ENCODE results near the gene ATP11A.

Gene ATP11A

DNA sequence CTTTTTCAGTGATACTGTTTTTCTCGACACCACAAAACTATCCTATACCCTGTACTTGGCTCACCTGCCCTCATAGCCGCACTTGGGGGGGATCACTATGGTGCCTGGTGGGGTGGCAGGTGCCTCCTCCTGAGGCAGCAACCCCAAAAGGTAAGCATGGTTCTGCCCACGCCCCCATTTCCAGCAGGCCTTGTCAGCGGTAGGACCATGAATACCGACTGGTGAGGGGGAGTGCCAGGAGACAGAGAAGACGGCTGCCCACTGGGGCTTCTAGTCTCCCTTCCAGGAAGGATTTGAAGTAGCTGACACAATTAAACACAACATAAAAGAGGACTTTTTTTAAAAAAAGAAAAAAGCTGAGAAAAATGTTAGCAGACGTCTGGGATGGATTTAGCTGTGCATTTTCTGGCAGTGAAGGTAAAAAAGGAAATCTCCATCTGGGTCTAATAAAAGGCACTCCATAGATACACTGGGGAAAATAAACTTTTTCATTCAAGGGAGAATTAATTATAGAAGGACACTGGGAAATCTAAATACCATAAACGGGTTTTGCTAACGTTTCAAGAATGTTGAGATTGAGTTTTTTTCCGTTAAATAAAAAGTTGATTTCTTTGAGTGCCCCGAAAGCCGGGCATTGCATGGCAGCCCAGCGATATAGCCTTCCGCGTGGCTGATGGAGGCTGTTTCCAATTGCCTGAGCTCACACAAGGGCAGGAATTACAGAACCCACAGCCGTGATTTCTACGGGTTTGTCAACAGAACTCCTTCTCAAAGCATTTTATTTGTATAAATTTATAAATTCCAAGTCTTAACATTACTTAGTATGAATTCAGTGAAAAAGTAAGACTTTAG lies 45.1 kb downstream of the ATP11A start:
- Histone ChIP-seq H3K4me3 (ENCODE audit: low read depth, low read length) (no peak overlapping the region), H3K36me3 (replicated peaks) (no peaks in the 10 kb centered on the region), H3K27ac (no peak overlapping the region), H3K27me3 (replicated peaks) (no peaks in the 10 kb centered on the region)
- TF ChIP-seq, protein P1, sequence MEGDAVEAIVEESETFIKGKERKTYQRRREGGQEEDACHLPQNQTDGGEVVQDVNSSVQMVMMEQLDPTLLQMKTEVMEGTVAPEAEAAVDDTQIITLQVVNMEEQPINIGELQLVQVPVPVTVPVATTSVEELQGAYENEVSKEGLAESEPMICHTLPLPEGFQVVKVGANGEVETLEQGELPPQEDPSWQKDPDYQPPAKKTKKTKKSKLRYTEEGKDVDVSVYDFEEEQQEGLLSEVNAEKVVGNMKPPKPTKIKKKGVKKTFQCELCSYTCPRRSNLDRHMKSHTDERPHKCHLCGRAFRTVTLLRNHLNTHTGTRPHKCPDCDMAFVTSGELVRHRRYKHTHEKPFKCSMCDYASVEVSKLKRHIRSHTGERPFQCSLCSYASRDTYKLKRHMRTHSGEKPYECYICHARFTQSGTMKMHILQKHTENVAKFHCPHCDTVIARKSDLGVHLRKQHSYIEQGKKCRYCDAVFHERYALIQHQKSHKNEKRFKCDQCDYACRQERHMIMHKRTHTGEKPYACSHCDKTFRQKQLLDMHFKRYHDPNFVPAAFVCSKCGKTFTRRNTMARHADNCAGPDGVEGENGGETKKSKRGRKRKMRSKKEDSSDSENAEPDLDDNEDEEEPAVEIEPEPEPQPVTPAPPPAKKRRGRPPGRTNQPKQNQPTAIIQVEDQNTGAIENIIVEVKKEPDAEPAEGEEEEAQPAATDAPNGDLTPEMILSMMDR (IDR thresholded peaks at IDR 0.05; ENCODE audit: low read depth, low read length, missing control alignments) = no peak
- DNase-seq = no peak
- in situ Hi-C loops (cut with HindIII; ENCODE audit: low pct_ligation_motif_present, low sequenced_read_pairs) = no loop called here

DNA sequence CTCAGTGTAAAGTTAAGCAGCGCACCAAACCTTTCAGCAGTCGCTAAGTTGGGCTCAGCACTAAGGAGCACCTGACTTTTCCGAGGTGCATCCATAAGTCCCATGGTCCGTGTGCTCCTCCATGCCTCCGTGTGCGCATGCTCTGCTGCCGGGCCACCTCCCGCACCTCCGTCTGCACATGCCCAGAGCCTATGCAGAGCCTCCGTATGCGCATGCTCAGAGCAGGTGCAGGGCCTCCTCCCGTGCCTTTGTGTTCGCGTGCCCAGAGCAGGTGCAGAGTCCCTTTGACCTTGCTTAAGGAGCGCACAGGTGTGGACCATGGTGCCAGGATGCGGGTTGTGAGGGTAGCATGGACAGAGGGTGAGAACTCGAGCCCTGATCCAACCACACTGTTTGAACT lies 46.0 kb downstream of the ATP11A start:
- Histone ChIP-seq H3K36me3 (replicated peaks) (no peaks in the 10 kb centered on the region), H3K27ac (no peak overlapping the region), H3K4me3 (ENCODE audit: low read depth, low read length) (no peak overlapping the region), H3K27me3 (replicated peaks) (no peaks in the 10 kb centered on the region)
- no peak for DNase-seq
- TF ChIP-seq, protein P1 (IDR thresholded peaks at IDR 0.05; ENCODE audit: low read depth, low read length, missing control alignments) = no peak
- in situ Hi-C loops (cut with HindIII; ENCODE audit: low pct_ligation_motif_present, low sequenced_read_pairs) = no loop called here

GRCh38 chr13:112737294-112737693 lies 47.5 kb downstream of the ATP11A start:
- H3K36me3 ChIP-seq (replicated peaks) = no peaks in the 10 kb centered on the region
- TF ChIP-seq, protein P1 (IDR thresholded peaks at IDR 0.05; ENCODE audit: low read depth, low read length, missing control alignments) = no peak
- H3K27me3 ChIP-seq (replicated peaks) = no peaks in the 10 kb centered on the region
- H3K27ac ChIP-seq = no peak overlapping the region
- in situ Hi-C loops (cut with HindIII; ENCODE audit: low pct_ligation_motif_present, low sequenced_read_pairs) = no loop called here
- DNase-seq = no peak
- H3K4me3 ChIP-seq (ENCODE audit: low read depth, low read length) = no peak overlapping the region

DNA sequence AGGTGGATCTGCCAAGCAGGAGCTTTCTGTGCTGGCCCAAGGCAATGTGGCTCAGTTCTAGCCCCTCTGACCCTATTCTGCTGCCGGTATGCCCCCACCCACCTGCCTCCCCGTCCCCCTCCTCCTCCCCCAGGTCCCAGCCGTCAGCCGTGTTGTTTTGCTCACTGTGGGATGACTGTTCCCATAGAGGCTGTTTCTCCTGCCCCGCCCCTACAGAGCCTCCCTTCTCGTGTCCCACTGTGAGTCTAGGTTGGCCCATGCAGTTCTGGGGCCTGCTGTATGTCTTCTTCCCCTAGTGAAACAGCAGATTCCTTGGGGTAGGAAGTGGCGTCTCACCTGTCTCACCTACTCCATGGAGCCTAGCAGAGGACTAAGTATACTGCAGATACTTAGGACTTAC lies 48.8 kb downstream of the ATP11A start:
- Histone ChIP-seq H3K36me3 (replicated peaks) (no peaks in the 10 kb centered on the region), H3K27ac (no peak overlapping the region), H3K27me3 (replicated peaks) (no peaks in the 10 kb centered on the region), H3K4me3 (ENCODE audit: low read depth, low read length) (no peak overlapping the region)
- no peak for DNase-seq
- TF ChIP-seq, protein P1 (IDR thresholded peaks at IDR 0.05; ENCODE audit: low read depth, low read length, missing control alignments) = no peak
- in situ Hi-C loops (cut with HindIII; ENCODE audit: low pct_ligation_motif_present, low sequenced_read_pairs) = no loop called here

DNA sequence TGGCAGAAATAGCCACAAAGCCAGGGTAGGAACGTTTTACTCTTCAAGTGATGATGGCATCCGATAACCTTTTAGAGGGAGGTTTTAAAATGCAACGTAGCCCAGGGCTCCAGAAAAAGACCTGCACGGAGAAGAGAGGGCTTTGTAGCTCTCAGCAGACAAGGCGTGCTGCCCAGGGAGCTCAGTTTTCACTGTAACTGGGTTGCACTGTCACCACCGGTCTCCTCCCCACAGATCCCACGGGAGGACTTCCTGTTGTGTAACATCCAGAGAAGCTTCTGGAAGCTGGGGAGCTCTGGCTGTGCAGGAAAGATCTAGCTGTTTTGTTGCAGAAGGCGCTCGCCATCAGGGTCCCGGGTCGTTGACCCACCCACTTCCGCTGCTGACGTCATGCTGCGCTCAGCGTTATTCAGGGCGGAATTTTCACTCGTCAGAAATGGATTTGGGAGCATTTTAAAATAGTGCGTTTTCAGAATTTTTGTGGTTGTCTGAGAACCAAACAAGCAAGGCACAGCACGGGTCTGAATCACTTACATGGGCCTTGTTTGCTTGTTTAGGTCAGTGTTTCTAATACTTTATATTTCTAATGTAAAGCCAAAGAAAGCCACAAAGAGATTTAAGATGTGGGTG lies 50.8 kb downstream of the ATP11A start:
- no peaks in the 10 kb centered on the region for H3K36me3 ChIP-seq (replicated peaks)

More for the DNA sequence above, 50.8 kb downstream of the ATP11A start:
- in situ Hi-C loops (cut with HindIII; ENCODE audit: low pct_ligation_motif_present, low sequenced_read_pairs) = no loop called here
- H3K27me3 ChIP-seq (replicated peaks) = no peaks in the 10 kb centered on the region
- DNase-seq = peak; percentile 71
- no peak overlapping the region for H3K4me3 ChIP-seq (ENCODE audit: low read depth, low read length)
- peak overlapping the region; percentile 53 for H3K27ac ChIP-seq
- TF ChIP-seq, protein P1 (IDR thresholded peaks at IDR 0.05; ENCODE audit: low read depth, low read length, missing control alignments) = no peak

All from brain microvascular endothelial cell (primary cell).